HepG2 (cell line): Measurements from ENCODE around the gene RGS19. TPM values are rescaled to one million over a fixed set of nuclear protein-coding genes. Genes with fewer than 3 reads are reported as not detected.

ENCODE experiments used
- AKAP8 ChIP-seq: sonication (generic); formaldehyde crosslinking; IDR thresholded peaks from 2 replicates; pipeline ENCODE4 v1.5.1; 2020; ENCODE audit warnings: mild to moderate bottlenecking, missing genetic modification reagents
- FOXC1 ChIP-seq: sonication (generic); formaldehyde crosslinking; IDR thresholded peaks from 2 replicates; pipeline ENCODE4 v1.8.0; 2022; ENCODE audit warnings: mild to moderate bottlenecking, missing genetic modification reagents, borderline replicate concordance
- GABPB1 ChIP-seq: IDR thresholded peaks from 2 replicates; pipeline ENCODE4 v1.6.1; 2016; ENCODE audit warnings: mild to moderate bottlenecking, missing genetic modification reagents, moderate library complexity, missing compliant biosample characterization
- GATAD2A ChIP-seq: IDR thresholded peaks from 2 replicates; pipeline ENCODE4 v1.6.1; 2016
- KDM6A ChIP-seq: IDR thresholded peaks from 2 replicates; pipeline ENCODE4 v1.6.1; 2016; ENCODE audit warnings: low read depth
- KLF16 ChIP-seq, 2 experiments: sonication (generic) in 1 of 2; formaldehyde crosslinking in 1 of 2; IDR thresholded peaks; 2 replicates each; pipeline versions ENCODE4 v1.6.1 to v1.8.0; 2016 to 2023; ENCODE audit warnings: missing genetic modification reagents in 2 of 2, missing compliant biosample characterization in 1 of 2
- MAX ChIP-seq: IDR thresholded peaks from 2 replicates; pipeline ENCODE4 v1.6.1; 2012; ENCODE audit warnings: inconsistent platforms
- NFKB2 ChIP-seq: sonication (generic); formaldehyde crosslinking; IDR thresholded peaks from 2 replicates; pipeline ENCODE4 v1.4.0; 2020; ENCODE audit warnings: missing genetic modification reagents, borderline replicate concordance
- PRDM4 ChIP-seq: sonication (generic); formaldehyde crosslinking; IDR thresholded peaks from 2 replicates; pipeline ENCODE4 v1.9.0; 2021; ENCODE audit warnings: missing genetic modification reagents, borderline replicate concordance
- SP1 ChIP-seq, 2 experiments: fragments of 450-650 bp in 1 of 2; sonication (generic) in 1 of 2; formaldehyde crosslinking in 1 of 2; IDR thresholded peaks; 2 replicates each; pipeline versions ENCODE4 v1.4.0 to v1.6.1; 2016 to 2020; ENCODE audit warnings: missing genetic modification reagents in 1 of 2
- SP2 ChIP-seq: sonication (generic); formaldehyde crosslinking; IDR thresholded peaks from 2 replicates; pipeline ENCODE4 v1.5.1; 2020; ENCODE audit warnings: mild to moderate bottlenecking, missing genetic modification reagents
- STAT5B ChIP-seq: sonication (generic); formaldehyde crosslinking; IDR thresholded peaks from 2 replicates; pipeline ENCODE4 v1.4.0; 2020; ENCODE audit warnings: missing genetic modification reagents
- TAF15 ChIP-seq: fragments of 200-400 bp; formaldehyde crosslinking; IDR thresholded peaks from one replicate; pipeline ENCODE4 v1.6.1; 2018; ENCODE audit warnings: mild to moderate bottlenecking, low read depth, low read length; ENCODE audit not compliant: poor library complexity, severe bottlenecking
- THAP7 ChIP-seq: sonication (generic); formaldehyde crosslinking; IDR thresholded peaks from 2 replicates; pipeline ENCODE4 v1.8.1; 2023; ENCODE audit warnings: mild to moderate bottlenecking, missing genetic modification reagents
- ZBTB46 ChIP-seq: sonication (generic); formaldehyde crosslinking; IDR thresholded peaks from 2 replicates; pipeline ENCODE4 v1.4.0; 2020; ENCODE audit warnings: mild to moderate bottlenecking, missing genetic modification reagents, borderline replicate concordance
- ZBTB7A ChIP-seq: sonication (generic); formaldehyde crosslinking; IDR thresholded peaks from 2 replicates; pipeline ENCODE4 v1.8.0; 2022; ENCODE audit warnings: mild to moderate bottlenecking, missing genetic modification reagents
- ZNF282 ChIP-seq: fragments of 450-650 bp; IDR thresholded peaks from 2 replicates; pipeline ENCODE4 v1.6.1; 2018; ENCODE audit not compliant: partially characterized antibody
- ZNF317 ChIP-seq: sonication (generic); formaldehyde crosslinking; IDR thresholded peaks from 2 replicates; pipeline ENCODE4 v1.5.0; 2020; ENCODE audit warnings: mild to moderate bottlenecking, missing genetic modification reagents
- ZNF639 ChIP-seq: conservative IDR thresholded peaks from 2 replicates; pipeline ENCODE4 v1.6.1; 2018; ENCODE audit warnings: missing genetic modification reagents
- ZNF672 ChIP-seq: sonication (generic); formaldehyde crosslinking; IDR thresholded peaks from 2 replicates; pipeline ENCODE4 v1.8.1; 2022; ENCODE audit warnings: missing genetic modification reagents
- ZNF883 ChIP-seq: sonication (generic); formaldehyde crosslinking; IDR thresholded peaks from 2 replicates; pipeline ENCODE4 v1.5.1; 2020; ENCODE audit warnings: mild to moderate bottlenecking, missing genetic modification reagents; ENCODE audit errors: not compliant biosample characterization
- ZSCAN25 ChIP-seq: sonication (generic); formaldehyde crosslinking; IDR thresholded peaks from 2 replicates; pipeline ENCODE4 v1.8.0; 2022; ENCODE audit warnings: mild to moderate bottlenecking, missing genetic modification reagents
- ZSCAN31 ChIP-seq: sonication (generic); formaldehyde crosslinking; IDR thresholded peaks from 2 replicates; pipeline ENCODE4 v1.5.0; 2020; ENCODE audit warnings: low read depth, mild to moderate bottlenecking, missing genetic modification reagents
- polyA plus RNA-seq, 8 experiments: library from polyadenylated mRNA; depleted of rRNA in 3 of 8; stranded (reverse) in 7 of 8; unstranded in 1 of 8; fragments of >200 nt; fragmentation: Illumina TruSeq in 4 of 8; extraction: Trizol in 4 of 8; gene quantifications; 2 replicates each; pipeline versions ENCODE4 v1.2.1 to v1.2.3, GENCODE V29; 2011 to 2016; ENCODE audit warnings: low read depth in 4 of 8, missing spikeins in 1 of 8, mixed read lengths in 1 of 8; ENCODE audit not compliant: insufficient read depth in 1 of 8
- total RNA-seq, 5 experiments: library from RNA; depleted of rRNA; stranded (reverse); fragments of >200 nt; fragmentation: Illumina TruSeq; extraction: Trizol; gene quantifications; 2 replicates each; pipeline ENCODE4 v1.2.3, GENCODE V29; 2016; ENCODE audit warnings: low read depth in 1 of 5

RGS19 gene
- total and polyA plus RNA-seq, 2 of the 13 experiments (the other 11 are each of a cell fraction or from before 2014, with no cell fraction given): 10.7 to 11.9 TPM

- no peak for TF ChIP-seq ZNF883 (CRISPR knock-in tag)
- no peak for TF ChIP-seq GABPB1 (CRISPR knock-in tag)
- TF ChIP-seq PRDM4 (CRISPR knock-in tag): no peak
- 0 out of 2 replicates have a peak, but pooled peaks have one; percentile 54 for TF ChIP-seq THAP7 (CRISPR knock-in tag)
- no peak for TF ChIP-seq GATAD2A
- TF ChIP-seq AKAP8 (CRISPR knock-in tag): peak; percentile 96; the same call in 1 of the 2 replicates
- TF ChIP-seq ZNF317 (CRISPR knock-in tag): peak; percentile 57
- TF ChIP-seq TAF15: peak; percentile 77
- peak; percentile 61; the same call in 1 of the 2 replicates for TF ChIP-seq NFKB2 (CRISPR knock-in tag)
- TF ChIP-seq SP1 (IDR thresholded peaks at IDR 0.05): no peak
- TF ChIP-seq SP1 (CRISPR knock-in tag; IDR thresholded peaks at IDR 0.05): no peak
- TF ChIP-seq KDM6A (CRISPR knock-in tag): 0 out of 2 replicates have a peak, but pooled peaks have one; percentile 24
- TF ChIP-seq ZNF282: no peak
- TF ChIP-seq MAX: peak; percentile 55
- peak; percentile 77; the same call in 1 of the 2 replicates for TF ChIP-seq ZBTB46
- TF ChIP-seq FOXC1 (CRISPR knock-in tag): no peak; the same call in 1 of the 2 replicates
- no peak for TF ChIP-seq ZNF639 (CRISPR knock-in tag)
- 0 out of 2 replicates have a peak, but pooled peaks have one; percentile 80 for TF ChIP-seq ZSCAN31
- TF ChIP-seq ZSCAN25 (CRISPR knock-in tag): peak; percentile 45; the same call in 1 of the 2 replicates
- peak; percentile 33; the same call in 1 of the 2 replicates for TF ChIP-seq STAT5B (CRISPR knock-in tag)
- TF ChIP-seq ZBTB7A (CRISPR knock-in tag): peak; percentile 67
- TF ChIP-seq SP2 (CRISPR knock-in tag): no peak; the same call in 1 of the 2 replicates
- TF ChIP-seq KLF16 (CRISPR knock-in tag; IDR thresholded peaks at IDR 0.05): no peak; a peak in 1 of 4 replicates
- TF ChIP-seq ZNF672 (CRISPR knock-in tag): no peak
These were observed 38.9 kb downstream of the RGS19 start (continued) for GRCh38 chr20:64040231-64041039.
